Body of pancreas (tissue), 4 donors: Measurements from ENCODE around the gene TMPO. TPM values are rescaled to one million over a fixed set of nuclear protein-coding genes. Genes with fewer than 3 reads are reported as not detected.

Experiments
- ATAC-seq: fragments of 150-250 bp; one replicate; pipeline ENCODE4 v1.9.1; 2016
- DNase-seq, 4 donors: peaks; one replicate each; pipeline ENCODE4 v3.0.0-alpha.2; 2019
- H3K27ac ChIP-seq, 4 donors: fragments of 200-600 bp; sonication (generic); 1 replicate in 3 of 4; 2 replicates in 1 of 4; pipeline versions ENCODE4 v1.5.1 to v1.6.1; 2016 to 2019; ENCODE audit warnings: mild to moderate bottlenecking in 1 of 4, mixed read lengths in 1 of 4, moderate library complexity in 1 of 4
- H3K27me3 ChIP-seq, 2 donors: fragments of 200-600 bp; sonication (generic); one replicate each; pipeline ENCODE4 v1.6.0; 2016; ENCODE audit warnings: mild to moderate bottlenecking in 1 of 2
- H3K36me3 ChIP-seq, 2 donors: fragments of 200-600 bp; sonication (generic); replicated peaks in 1 of 2; 2 replicates each; pipeline ENCODE4 v1.5.1; 2016; ENCODE audit warnings: low read depth in 2 of 2; ENCODE audit not compliant: insufficient read depth in 1 of 2
- H3K4me1 ChIP-seq: fragments of 200-600 bp; sonication (generic); one replicate; pipeline ENCODE4 v1.6.0; 2016
- H3K4me3 ChIP-seq, 2 donors: fragments of 200-600 bp; sonication (generic); 1 replicate in 1 of 2; 2 replicates in 1 of 2; pipeline ENCODE4 v1.5.1; 2016 to 2019
- H3K9me3 ChIP-seq, 3 donors: fragments of 200-600 bp; sonication (generic); 1 replicate in 2 of 3; 2 replicates in 1 of 3; pipeline ENCODE4 v1.5.1; 2016
- CTCF ChIP-seq, 7 experiments: fragments of 450-650 bp in 4 of 7; fragments of 200-600 bp in 3 of 7; sonication (generic) in 3 of 7; IDR thresholded peaks; one replicate each; pipeline ENCODE4 v1.5.1; 2016 to 2019; ENCODE audit warnings: antibody characterized with exemption in 7 of 7
- POLR2A ChIP-seq, 3 donors: fragments of 450-650 bp; IDR thresholded peaks; one replicate each; pipeline ENCODE4 v1.6.1; 2016; ENCODE audit warnings: antibody characterized with exemption in 3 of 3, mild to moderate bottlenecking in 2 of 3
- WGBS, 2 donors: methylation state at CpG; one replicate each; pipeline ENCODE4 v1.1.5; 2017; 5-methylcytosine and 5-hydroxymethylcytosine counted together
- intact Hi-C: fragments of 100-400 bp; cut with DNase I; formaldehyde crosslinking; loops from one replicate; pipeline ENCODE4 v1.15.1; 2023
- total RNA-seq, 2 donors: library from RNA; depleted of rRNA; stranded (reverse); fragments of >200 nt; gene quantifications; one replicate each; pipeline ENCODE4 v1.1.0, GENCODE V29; 2016

The TMPO gene
- total RNA-seq, 2 donors from 2014 or later = 84.7 to 94.9 TPM

DNA sequence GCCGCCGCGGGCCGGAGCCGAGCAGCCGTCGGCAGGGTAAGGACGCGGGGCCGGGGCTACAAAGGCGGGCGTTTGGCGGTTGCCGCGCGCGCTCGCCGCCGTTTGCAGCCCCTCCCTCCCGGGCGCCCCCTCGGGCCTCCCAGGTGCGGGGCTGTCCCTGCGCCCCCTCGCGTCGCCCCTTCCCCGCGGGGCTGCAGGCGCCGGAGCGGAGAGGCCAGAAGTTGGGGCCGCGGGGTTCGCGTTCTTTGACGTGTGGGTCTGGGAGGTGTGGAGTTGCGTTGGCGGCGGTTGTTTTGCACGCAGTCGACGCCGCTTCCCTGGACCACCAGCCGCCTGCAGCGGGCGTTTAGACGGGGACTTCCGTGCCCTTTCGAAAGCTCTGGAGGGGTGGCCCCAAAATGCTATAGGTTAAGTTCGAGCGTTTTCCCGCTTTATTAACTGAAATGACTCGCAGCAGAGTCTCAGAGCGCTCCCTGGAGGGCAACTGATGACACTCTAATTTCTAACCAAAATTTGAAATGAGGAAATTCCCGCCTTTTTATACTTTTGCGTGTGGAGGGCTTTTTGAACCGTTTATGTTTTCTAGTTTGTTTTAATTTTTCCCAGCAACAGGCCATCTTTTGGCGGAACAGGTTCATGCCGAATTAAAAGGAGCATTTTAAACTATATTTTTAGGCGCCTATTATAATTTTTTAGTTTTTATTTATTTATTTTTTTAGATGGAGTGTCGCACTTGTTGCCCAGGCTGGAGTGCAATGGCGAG, 902 bp downstream of the TMPO start:
- peaks cover 56% of the 10 kb centered on the region for H3K4me1 ChIP-seq
- DNase-seq (peak; percentile 77 to 83 (median 79)), ATAC-seq (peak; percentile 58)
- intact Hi-C loops = no loop called here
- no peaks in the 10 kb centered on the region for H3K36me3 ChIP-seq
- no peaks in the 10 kb centered on the region for H3K9me3 ChIP-seq
- TF ChIP-seq CTCF (IDR thresholded peaks at IDR 0.05) (peak; percentile 53 to 91 (median 84)), POLR2A (IDR thresholded peaks at IDR 0.05) (no peak)
- H3K4me3 ChIP-seq = peak overlapping the region; percentile 44 to 88
- WGBS, 2 donors = 1 to 2% methylated on average over 15 to 64 of the region's 64 CpGs
- H3K27me3 ChIP-seq = no peaks in the 10 kb centered on the region
- peak overlapping the region; percentile 92 to 96 (median 94) for H3K27ac ChIP-seq

- peaks cover 69% of the 10 kb centered on the region for H3K4me1 ChIP-seq
- no peaks in the 10 kb centered on the region for H3K36me3 ChIP-seq
- DNase-seq (no peak), ATAC-seq (no peak)
- no peaks in the 10 kb centered on the region for H3K27me3 ChIP-seq
- no peak overlapping the region for H3K27ac ChIP-seq
- H3K4me3 ChIP-seq = no peak overlapping the region
- WGBS, 2 donors = 80 to 81% methylated on average over 13 of the region's 13 CpGs
- TF ChIP-seq POLR2A (IDR thresholded peaks at IDR 0.05) (no peak), CTCF (IDR thresholded peaks at IDR 0.05) (no peak)
- no peaks in the 10 kb centered on the region for H3K9me3 ChIP-seq
- intact Hi-C loops = no loop called here
These were observed 4.0 kb downstream of the TMPO start for GRCh38 chr12:98519257-98519907.

DNA sequence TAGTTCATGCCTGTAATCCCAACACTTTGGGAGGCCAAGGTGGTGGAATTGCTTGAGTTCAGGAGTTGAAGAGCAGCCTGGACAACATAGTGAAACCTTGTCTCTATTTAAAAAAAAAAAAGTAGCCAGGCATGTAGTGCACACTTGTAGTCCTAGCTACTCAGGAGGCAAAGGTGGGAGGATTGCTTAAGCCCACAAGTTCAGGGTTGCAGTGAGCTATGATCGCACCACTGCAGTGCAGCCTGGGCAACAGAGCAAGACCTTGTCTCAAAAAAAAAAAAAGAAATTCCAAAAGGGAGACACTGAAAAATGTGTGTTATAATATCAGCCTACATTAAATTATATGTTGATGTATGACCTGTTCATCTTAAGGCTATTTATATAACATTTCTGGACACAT, 14.7 kb downstream of the TMPO start:
- H3K36me3 ChIP-seq = peaks cover 0 to 12% of the 10 kb centered on the region in 2 donors
- H3K27me3 ChIP-seq = no peaks in the 10 kb centered on the region
- no peak for DNase-seq
- H3K9me3 ChIP-seq = no peaks in the 10 kb centered on the region
- WGBS, 2 donors = 94 to 100% methylated on average over 1 of the region's 1 CpG
- no peak for ATAC-seq
- H3K4me3 ChIP-seq = no peak overlapping the region
- H3K4me1 ChIP-seq = no peaks in the 10 kb centered on the region
- H3K27ac ChIP-seq = no peak overlapping the region
- TF ChIP-seq CTCF (IDR thresholded peaks at IDR 0.05) (no peak), POLR2A (IDR thresholded peaks at IDR 0.05) (no peak)
- intact Hi-C loops = no loop called here

DNA sequence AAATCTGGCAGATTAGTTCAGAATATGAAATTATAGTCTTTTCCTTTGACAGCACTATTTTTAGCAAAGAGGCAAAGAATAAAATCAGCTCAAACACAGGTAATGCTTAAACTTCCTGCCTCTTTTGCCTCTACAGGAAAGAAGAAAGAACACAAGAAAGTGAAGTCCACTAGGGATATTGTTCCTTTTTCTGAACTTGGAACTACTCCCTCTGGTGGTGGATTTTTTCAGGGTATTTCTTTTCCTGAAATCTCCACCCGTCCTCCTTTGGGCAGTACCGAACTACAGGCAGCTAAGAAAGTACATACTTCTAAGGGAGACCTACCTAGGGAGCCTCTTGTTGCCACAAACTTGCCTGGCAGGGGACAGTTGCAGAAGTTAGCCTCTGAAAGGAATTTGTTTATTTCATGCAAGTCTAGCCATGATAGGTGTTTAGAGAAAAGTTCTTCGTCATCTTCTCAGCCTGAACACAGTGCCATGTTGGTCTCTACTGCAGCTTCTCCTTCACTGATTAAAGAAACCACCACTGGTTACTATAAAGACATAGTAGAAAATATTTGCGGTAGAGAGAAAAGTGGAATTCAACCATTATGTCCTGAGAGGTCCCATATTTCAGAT, 17.4 kb downstream of the TMPO start:
- TF ChIP-seq POLR2A (IDR thresholded peaks at IDR 0.05) = no peak
- peak; percentile 42 to 61 (median 55) for TF ChIP-seq CTCF (IDR thresholded peaks at IDR 0.05)
- H3K36me3 ChIP-seq = peaks cover 0 to 17% of the 10 kb centered on the region in 2 donors
- ATAC-seq (peak; percentile 56), DNase-seq (peak in 1 of 4 donors; percentile 30)
- no peak overlapping the region for H3K4me3 ChIP-seq
- H3K4me1 ChIP-seq = no peaks in the 10 kb centered on the region
- H3K27ac ChIP-seq = no peak overlapping the region
- no peaks in the 10 kb centered on the region for H3K9me3 ChIP-seq
- H3K27me3 ChIP-seq = no peaks in the 10 kb centered on the region
- intact Hi-C loops = no loop called here
- 63 to 67% methylated on average over 4 of the region's 4 CpGs for whole genome bisulfite sequencing, 2 donors
